Measurements from ENCODE around the gene DUSP15. TPM values are rescaled to one million over a fixed set of nuclear protein-coding genes. Genes with fewer than 3 reads are reported as not detected.

DUSP15 gene
- total RNA-seq, 1 donor from 2014 or later = 4.0 TPM

DNA sequence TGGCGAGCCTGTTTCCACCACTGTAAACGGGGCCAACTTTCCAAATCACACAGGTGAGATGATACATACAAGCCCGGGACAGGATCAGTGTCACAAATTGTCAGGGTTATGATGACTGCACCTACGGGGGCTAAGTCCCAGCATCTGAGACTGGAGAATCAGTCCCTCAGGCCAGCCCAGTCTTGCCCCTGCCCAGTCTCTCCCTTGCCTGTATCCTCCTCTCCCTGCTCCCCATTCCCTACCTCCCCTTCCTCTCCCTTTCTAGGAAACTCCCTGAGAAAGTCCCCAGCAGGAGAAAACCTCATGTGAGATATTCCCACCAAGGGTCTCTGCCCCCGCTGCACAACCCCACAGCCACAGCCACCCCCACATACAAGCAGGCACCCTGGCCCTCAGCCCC lies 26.4 kb downstream of the DUSP15 start:
- ATAC-seq (no peak), DNase-seq (no peak)
- intact Hi-C loops (cut with micrococcal nuclease) = no loop called here

DNA sequence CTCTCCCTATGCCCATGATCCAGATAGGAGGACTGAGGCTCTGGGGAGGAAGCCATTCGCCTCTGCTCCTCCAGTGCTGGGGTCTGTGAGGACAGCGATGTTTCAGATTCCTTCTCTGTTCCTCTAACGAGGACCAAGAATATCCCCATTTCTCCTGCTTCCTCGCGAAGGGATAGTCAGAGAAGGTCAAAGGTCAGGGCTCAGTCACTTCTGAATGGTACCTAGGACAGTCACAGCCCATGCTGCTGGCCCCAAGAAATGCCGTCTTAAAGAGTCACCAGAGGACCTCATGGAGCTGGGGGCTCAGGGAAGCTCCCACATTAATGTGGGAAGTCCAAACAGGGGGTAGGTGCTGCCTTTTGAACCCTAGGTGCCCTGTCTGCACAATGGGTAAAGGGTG lies 27.0 kb downstream of the DUSP15 start:
- DNase-seq (no peak), ATAC-seq (no peak)
- intact Hi-C loops (cut with micrococcal nuclease) = no loop called here

DNA sequence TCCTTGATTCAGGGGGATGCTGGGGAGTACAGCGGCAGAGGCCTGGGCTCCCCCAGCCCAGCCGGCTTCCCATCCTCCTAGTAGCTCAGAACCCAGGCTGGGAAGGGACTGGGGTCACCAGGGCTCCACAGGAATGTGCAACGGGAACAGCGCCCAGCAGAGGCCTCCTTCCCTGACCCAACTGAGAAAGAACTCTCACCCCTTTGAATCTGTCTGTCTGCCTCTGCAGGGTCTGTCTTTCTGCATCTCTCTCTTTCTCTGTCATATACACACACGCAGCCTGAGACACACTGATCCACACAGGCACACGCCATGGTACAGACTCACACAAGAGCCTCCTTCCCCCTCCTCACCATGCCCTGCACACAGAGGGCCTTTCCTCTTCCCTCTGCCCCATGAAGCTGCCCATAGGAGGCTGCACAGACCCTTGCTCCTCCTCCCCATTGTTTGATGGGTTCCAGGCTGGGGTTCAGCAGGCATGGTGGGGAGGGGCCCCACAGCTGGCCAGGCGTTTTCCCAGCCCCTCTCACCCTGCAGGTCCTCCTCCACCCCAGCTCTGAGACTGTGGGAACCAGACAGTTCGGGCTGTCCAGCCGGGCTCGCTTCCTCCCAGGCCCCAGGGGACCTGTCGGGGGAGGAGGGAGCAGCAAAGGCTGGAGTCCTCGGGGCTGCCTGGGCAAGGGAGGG lies 27.7 kb downstream of the DUSP15 start:
- ATAC-seq (peak; percentile 80), DNase-seq (peak; percentile 79)
- intact Hi-C loops (cut with micrococcal nuclease) = no loop called here

DNA sequence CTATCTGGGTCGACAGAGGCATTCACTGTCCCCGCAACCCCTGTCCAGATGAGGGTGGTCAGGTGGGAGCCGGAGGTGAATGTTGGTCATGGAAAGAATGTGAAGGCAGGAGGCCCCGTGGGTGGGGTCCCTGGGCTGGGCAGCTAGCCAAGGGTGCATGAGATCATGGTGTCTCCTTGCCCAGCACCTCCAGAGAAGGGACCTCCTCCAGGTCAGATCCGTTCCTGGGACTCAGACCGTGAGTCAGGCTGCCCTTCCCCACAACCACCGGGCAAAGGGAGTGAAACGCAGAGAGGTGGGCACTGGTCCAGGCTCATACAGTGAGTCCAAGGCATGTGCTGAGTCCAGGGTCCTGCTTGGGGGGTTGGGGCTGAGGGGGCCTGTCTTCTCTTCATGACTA lies 28.4 kb downstream of the DUSP15 start:
- intact Hi-C loops (cut with micrococcal nuclease) = no loop called here
- DNase-seq = no peak
- no peak for ATAC-seq

DNA sequence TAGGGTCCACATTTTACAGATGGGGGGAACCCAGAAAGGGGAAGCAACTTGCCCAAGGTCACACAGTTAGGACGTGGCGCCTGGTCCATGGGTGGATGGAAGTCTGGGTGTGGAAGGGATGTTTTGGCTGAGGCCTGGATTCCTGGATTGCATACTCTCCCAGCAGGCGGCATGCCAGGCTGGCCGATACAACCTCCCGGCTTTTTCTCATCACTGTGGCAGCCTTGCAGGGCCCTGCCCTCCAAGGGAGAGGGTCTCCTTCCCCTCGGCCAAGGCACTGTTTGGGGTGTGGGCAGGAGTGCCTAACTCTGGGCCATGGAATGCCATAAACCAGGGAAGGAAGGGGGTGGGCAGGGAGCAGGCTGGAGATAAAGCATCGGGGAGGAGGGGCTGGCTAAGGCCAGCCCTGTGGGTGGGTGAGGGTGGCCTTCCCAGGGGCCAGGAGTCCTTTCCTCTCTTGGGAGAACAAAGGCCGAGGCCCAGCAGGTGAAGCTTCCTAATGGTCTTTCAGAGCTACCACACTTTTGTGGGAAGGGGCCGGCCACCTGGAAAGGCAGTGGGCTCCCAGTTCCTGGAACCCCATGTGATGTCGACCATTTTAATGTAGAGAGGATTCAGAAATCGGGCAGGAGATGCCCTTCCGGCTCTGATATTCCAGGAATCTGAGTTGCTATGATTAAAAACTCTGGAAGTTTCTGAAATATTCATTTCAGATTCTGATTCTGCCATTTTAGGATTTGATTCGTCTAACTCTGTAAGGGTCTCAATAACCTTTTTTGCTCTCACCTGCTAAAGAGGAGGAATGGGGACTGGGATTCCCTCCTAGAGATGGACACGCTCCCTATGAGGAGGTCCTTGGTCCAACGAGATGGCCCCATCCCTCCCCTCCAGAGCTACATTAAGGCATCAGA lies 29.2 kb downstream of the DUSP15 start:
- DNase-seq = no peak
- intact Hi-C loops (cut with micrococcal nuclease) = no loop called here
- no peak for ATAC-seq

DNA sequence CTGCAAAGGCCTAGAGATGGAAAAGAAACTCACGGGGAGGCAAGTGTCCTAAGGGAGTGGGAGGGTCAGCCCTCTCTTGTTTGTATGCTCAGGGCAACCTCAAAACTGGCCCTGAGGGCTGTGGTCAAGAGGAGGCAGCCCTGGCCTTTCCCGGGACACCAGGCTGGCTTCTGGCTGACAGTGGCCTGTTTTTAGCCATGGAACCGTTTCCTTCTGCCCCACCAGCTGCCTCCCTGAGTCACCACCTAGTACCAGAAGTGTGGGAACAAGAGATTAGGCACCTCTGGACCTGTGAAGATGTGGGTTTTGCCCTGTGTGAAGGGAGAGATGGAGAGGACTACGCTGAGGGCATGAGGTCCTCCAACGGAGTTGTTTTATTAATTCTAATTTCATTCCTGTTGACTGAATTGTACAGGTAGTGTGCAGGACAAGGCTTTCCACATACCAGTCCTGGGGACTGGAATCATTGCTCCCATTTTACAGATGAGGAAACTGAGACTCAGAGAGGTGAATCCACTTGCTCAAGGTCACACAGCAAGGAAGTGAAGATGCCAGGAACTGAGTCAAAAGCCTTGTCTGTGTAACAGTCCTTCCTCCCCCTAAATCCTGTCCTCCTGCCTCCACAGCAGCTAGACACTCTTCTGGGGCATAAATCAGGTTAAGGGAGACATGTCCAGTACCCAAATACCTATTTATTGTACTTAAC lies 30.4 kb downstream of the DUSP15 start:
- DNase-seq (no peak), ATAC-seq (no peak)
- intact Hi-C loops (cut with micrococcal nuclease) = no loop called here

DNA sequence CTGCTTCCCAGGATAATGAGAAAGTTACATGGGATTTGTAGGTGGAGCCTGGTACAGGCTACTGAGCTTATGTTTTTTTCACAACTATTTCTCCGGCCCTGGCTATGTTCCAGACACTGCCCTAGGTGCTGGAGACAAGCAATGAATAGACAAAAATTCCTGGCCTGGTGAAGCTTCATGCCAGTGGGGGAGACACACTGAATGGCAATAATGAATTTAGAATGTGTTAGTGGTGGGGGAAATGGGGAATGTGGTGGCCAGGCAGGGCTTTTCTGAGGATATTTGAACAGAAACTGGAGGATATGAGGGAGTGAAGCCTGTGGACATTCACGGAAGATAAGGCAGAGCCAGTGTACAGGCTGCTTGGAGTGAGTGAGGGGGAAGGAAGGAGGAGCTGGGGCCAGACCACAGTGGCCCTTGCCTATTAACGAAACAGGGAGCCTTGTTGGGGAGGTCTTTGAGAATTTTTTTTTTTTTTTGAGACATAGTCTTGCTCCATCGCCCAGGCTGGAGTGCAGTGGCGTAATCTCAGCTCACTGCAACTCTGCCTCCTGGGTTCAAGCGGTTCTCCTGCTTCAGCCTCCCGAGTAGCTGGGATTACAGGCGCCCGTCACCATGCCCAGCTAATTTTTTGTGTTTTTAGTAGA lies 31.6 kb downstream of the DUSP15 start:
- intact Hi-C loops (cut with micrococcal nuclease) = no loop called here
- no peak for DNase-seq
- ATAC-seq = no peak

DNA sequence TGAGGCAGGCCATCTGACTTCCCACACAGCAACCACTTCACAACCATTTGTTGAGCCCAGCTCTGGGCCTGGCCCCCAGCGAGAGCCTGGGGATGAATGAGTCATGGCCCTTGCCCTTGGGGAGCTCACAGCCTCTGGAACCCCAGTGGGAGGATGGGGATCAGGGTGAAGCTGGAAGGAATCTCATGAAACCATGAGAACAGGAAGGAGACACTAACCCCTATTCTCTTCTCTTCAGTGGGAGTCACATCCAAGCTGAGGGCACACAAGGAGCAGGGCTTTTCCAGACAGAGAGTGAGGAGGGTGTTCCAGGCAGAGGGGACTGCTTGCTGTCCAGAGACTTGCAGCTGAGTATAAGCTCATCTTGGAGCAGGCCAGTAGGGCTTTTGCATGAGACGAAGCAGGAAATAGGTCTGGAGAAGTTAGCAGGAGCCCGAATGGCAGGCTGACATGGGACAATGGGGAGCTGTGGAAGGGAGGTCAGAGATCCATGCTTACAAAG lies 32.4 kb downstream of the DUSP15 start:
- intact Hi-C loops (cut with micrococcal nuclease) = no loop called here
- ATAC-seq = no peak
- DNase-seq = no peak

DNA sequence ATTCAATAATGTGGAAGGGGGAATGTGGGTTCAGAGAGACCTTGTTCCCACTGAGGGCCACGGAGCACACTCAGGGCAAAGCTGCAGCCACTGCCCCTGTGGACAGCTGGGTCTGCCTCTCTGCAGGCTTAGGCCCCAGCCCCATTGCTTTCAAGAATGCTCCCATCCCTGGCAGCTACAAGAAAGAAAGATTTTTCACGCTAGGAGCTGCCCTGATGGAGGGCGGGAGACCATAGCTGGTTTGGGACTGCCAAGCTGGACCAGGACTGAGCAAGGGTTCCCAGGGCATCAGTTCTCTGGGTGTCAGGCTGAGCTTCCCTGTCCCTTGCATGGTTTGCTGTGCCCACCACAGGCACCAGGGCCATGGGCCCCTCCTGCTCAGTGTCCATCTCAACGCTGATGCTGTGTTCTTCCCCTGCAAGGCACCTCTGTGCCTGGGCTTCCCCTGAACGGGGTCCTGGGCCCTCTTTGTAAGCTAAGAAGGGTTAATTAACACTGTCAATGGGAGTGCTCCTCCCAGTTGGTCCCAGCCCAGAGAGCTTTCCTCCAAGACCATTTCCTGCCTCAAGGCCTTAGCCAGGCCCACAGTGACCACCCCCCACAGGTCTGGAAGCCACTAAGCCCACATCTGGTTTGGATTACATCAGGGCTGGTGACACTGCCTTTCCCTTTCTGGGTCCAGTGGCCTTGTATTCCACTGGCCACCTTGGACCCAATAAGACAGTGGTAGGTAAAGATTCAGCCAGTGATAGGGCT lies 33.3 kb downstream of the DUSP15 start:
- DNase-seq = no peak
- intact Hi-C loops (cut with micrococcal nuclease) = no loop called here
- ATAC-seq = peak; percentile 20

DNA sequence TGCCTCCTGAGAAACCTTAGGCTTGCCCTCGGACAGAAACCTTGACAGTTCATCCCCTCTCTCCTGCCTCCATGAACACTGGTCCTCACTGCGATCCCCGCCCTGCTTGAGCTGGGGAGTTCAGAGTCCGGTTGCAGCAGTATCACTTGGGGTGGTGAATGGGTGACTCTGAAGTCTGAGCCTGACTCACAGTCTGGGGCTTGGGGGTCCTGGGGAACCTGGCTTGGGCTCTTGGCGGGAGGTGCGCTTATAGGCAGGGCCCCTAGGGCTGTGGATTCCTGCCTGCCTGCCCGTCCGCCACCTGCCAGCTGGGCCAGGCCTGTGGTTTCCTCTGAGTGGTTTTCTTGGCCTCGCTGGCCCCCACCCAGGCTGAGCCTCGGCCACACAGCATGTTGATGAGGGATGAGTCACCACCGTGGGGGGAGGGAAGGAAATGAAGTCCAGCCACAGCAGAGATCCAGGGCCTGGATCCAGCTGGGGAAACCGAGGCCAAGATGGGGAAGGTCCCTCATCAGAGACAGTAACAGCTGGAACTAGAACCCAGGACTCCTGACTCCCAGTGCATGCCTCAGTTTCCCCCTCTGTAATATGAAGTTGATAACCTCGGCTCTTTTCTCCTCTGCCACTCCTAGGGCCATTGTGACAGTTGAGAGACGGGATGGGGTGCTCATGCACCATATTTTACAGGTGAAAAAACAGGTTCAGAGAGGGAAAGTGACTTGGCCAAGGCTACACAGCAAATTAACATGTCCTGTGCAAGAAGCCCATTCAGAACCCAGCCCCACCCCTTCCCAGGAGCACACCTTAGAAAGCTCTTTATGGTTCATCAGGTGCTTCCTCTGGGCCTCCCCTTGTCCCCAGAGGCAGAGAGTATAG lies 34.1 kb downstream of the DUSP15 start:
- ATAC-seq (peak; percentile 85), DNase-seq (peak; percentile 86)
- intact Hi-C loops (cut with micrococcal nuclease) = no loop called here

DNA sequence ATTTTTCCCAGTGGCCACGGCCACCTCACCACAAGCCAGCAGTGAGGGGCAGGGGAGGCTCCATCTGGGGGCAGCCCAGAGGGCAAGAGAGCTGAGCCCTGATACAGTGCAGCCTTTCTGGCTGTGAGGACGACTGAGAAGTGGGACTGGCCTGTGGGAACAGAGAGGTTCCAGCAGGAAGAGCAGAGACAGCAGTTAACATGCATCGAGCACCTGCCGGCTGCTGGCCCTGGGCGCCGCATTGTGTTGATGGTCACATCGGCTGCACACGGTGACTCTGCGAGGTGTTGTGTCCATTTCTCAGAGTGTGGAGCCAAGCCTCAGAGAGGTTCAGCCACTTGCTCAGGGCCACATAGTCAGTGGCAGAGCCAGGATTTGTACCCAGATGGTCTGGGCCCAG lies 34.8 kb downstream of the DUSP15 start:
- ATAC-seq = no peak
- DNase-seq = no peak
- intact Hi-C loops (cut with micrococcal nuclease) = no loop called here

DNA sequence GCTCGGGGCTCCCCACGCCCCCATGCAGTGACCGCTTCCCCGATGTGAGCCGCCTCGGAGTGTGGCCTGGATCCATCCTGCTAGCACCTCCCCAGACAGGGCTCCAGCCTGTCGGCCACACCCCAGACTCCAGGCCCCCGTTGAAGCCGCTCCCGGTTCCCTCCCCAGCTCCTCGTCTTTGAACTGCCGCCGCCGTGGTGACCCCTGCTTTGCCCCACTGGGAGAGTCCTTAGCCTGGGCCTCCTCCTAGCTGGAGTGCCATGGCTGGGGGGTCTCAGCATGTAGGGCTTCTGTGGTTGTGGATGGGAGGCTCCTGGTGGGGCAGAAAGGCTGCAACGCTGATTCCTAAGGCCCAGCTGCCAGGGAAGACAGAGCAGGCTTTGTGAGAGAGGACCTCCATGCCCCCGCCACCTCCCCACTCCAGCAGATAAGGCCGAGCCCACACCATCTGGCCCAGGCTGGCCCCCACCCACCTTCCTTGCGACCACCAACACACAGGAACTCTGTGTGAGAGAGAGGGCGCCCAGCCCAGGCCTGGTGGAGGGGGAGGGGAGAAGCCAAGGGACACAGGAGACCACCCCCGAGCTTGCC lies 36.3 kb downstream of the DUSP15 start:
- intact Hi-C loops (cut with micrococcal nuclease) = no loop called here
- no peak for DNase-seq
- no peak for ATAC-seq

DNA sequence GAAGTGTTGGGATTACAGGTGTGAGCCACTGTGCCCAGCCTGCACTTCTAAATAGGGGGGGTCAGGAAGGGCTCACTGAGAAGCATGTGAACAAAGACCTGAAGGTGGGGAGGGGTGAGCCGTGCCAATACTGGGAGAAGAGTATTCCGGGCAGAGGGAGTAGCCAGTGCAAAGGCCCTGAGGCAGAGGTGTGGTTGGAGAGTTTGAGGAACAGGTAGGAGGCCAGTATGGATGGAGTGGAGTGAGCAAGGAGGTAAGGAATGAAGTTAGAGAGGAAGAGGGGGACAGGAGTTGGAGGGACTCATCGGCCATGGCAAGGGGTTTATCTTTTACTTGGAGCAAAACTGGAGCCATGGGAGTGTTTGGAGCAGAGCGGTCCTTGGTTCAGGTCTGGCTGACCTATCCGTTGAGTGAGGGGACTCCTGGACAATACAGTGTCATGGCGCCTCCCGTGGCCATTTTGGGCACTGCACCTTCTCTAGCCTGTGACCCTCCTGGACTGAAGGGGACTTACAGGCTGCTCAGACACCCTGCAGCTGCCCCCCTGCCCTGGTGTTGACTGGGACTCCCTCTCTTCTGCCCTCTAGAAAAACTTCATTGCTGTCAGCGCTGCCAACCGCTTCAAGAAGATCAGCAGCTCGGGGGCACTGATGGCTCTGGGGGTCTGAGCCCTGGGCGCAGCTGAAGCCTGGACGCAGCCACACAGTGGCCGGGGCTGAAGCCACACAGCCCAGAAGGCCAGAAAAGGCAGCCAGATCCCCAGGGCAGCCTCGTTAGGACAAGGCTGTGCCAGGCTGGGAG lies 37.0 kb downstream of the DUSP15 start:
- ATAC-seq (peak; percentile 46), DNase-seq (peak; percentile 80)
- intact Hi-C loops (cut with micrococcal nuclease) = no loop called here

DNA sequence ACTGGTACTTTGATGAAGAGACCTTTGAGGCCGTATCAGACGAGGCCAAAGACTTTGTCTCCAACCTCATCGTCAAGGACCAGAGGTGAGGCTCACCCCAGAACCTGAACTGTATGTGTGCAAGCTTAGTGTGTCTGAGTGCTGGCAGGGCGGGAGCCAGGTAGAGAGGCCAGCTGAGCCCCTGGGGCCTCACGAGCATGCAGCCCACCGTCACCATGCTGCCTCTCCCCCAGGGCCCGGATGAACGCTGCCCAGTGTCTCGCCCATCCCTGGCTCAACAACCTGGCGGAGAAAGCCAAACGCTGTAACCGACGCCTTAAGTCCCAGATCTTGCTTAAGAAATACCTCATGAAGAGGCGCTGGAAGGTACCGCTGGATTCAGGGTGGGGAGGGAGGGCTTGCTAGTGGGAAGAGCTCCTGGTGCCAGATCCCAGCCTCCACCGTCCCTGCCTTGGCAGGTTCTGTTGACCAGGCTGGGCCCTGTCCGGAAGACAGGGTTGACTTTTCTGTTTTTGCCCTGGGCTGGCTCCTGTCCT lies 38.5 kb downstream of the DUSP15 start:
- no peak for DNase-seq
- intact Hi-C loops (cut with micrococcal nuclease) = no loop called here

DNA sequence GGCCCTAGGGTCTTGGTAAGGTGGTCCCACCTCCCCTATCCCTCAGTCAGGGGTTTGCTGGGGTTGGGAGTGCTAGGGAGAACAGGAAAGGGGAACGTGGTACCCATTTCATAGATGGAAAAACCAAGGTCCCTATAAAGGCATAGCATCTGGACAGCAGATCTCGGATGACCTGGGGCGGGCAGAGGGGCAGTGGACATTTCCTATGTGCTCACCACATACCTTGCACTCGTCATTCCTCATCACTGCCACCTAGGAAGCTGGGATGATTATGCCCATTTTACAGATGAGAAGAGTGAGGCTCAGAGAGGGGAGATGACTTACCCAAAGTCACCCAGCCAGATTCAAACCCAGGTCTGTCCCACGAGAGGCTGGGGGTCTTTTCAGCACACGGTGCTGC lies 39.1 kb downstream of the DUSP15 start:
- intact Hi-C loops (cut with micrococcal nuclease) = no loop called here
- DNase-seq (no peak), ATAC-seq (no peak)

More for the DNA sequence above, 38.5 kb downstream of the DUSP15 start:
- no peak for ATAC-seq

DNA sequence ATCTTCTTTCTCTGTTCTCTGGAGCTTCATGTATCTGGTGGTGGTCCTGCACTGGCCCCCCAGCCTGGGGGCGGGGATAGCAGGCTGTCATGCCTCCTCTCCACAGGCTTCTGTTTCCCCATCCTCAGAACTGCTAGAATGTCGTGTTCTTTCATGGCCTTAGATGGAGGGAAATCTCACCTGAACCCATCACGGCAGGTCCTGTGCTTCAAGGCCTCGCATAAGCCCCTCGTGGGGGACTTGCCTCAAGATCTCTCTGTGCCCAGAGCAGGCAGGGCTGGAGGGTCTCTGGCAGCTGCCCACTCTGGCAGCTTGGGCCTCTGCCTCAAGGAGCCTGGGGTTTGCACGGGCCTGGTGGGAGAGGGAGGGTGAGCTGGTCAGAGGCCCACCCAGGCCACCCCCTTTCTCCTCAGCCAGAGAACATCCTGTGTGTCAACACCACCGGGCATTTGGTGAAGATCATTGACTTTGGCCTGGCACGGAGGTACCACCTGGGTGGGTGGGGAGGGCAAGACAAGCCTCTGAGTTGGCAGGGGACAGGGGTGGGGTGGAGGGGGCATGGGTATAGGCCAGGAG lies 39.8 kb downstream of the DUSP15 start:
- intact Hi-C loops (cut with micrococcal nuclease) = no loop called here
- ATAC-seq (no peak), DNase-seq (no peak)

All from left ventricle myocardium superior (tissue), 1 donor.